Aorta (tissue), 5 donors: ENCODE results near the gene GLT8D2. TPM values are rescaled to one million over a fixed set of nuclear protein-coding genes. Genes with fewer than 3 reads are reported as not detected.

Experiments
- ATAC-seq: fragments of 200-7000 bp; cut with Tn5 transposase; one replicate; pipeline ENCODE4 v1.9.1; 2022; ENCODE audit warnings: moderate library complexity; ENCODE audit not compliant: low FRiP score
- DNase-seq, 2 donors: peaks; one replicate each; pipeline ENCODE4 v3.0.0-alpha.2; 2020
- H3K27ac ChIP-seq, 2 donors: one replicate each; pipeline ENCODE4 v1.5.1; 2013; ENCODE audit warnings: low read length in 2 of 2, mild to moderate bottlenecking in 2 of 2, moderate library complexity in 2 of 2, control low read depth in 1 of 2, inconsistent platforms in 1 of 2, low read depth in 1 of 2
- H3K27me3 ChIP-seq, 2 donors: one replicate each; pipeline ENCODE4 v1.6.1; 2013; ENCODE audit warnings: control low read depth in 1 of 2, low read length in 1 of 2, mild to moderate bottlenecking in 1 of 2, moderate library complexity in 1 of 2; ENCODE audit not compliant: insufficient read depth in 2 of 2, control insufficient read depth in 1 of 2
- H3K36me3 ChIP-seq, 2 donors: one replicate each; pipeline ENCODE4 v1.6.1; 2013; ENCODE audit warnings: control low read depth in 1 of 2, low read length in 1 of 2, mild to moderate bottlenecking in 1 of 2; ENCODE audit not compliant: insufficient read depth in 2 of 2, control insufficient read depth in 1 of 2
- H3K4me1 ChIP-seq, 2 donors: one replicate each; pipeline ENCODE4 v1.6.1; 2013; ENCODE audit warnings: low read length in 2 of 2, control low read depth in 1 of 2, mild to moderate bottlenecking in 1 of 2, moderate library complexity in 1 of 2; ENCODE audit not compliant: insufficient read depth in 2 of 2, control insufficient read depth in 1 of 2
- H3K4me3 ChIP-seq, 2 donors: one replicate each; pipeline ENCODE4 v1.5.1; 2013; ENCODE audit warnings: low read length in 2 of 2, control low read depth in 1 of 2, mild to moderate bottlenecking in 1 of 2
- H3K9me3 ChIP-seq: one replicate; pipeline ENCODE4 v1.6.1; 2013; ENCODE audit warnings: mild to moderate bottlenecking, low read length; ENCODE audit not compliant: control insufficient read depth
- WGBS, 2 donors: extraction: QIAGEN DNeasy Blood & Tissue Kit; methylation state at CpG; one replicate each; pipeline ENCODE4 v1.1.7; 2013; 5-methylcytosine and 5-hydroxymethylcytosine counted together
- intact Hi-C, 2 donors: fragments of 100-400 bp; cut with DNase I; formaldehyde crosslinking; loops; one replicate each; pipeline versions ENCODE4 v1.14.2 to v1.15.0; 2022
- polyA plus RNA-seq, 2 donors: library from polyadenylated mRNA; stranded (reverse); fragments of 200-250 nt; gene quantifications; one replicate each; pipeline ENCODE4 v1.2.3, GENCODE V29; 2013
- total RNA-seq, 2 donors: library from RNA; stranded (reverse); fragmentation: NEBNext Ultra II Directional; extraction: Animal tissue kit (Norgen Biotek cat#: 25700); gene quantifications; one replicate each; pipeline ENCODE4 v1.2.1, GENCODE V29; 2021
- donor health status: healthy with polysubstance abuse.
- donor health status: Bipolar disorder and iron deficiency.
- donor health status: DM: no; HTN: no; CAD: no.
- donor health status: DM: no; HTN: no; CAD: no.
- donor health status: DM: yes; HTN: yes; CAD: no.

The GLT8D2 gene
- total and polyA plus RNA-seq, 4 donors: 28.2 to 114 (median 47.5) TPM

GRCh38 chr12:104003596-104003995 lies 46.4 kb downstream of the GLT8D2 start:
- H3K9me3 ChIP-seq: no peaks in the 10 kb centered on the region
- DNase-seq: no peak
- intact Hi-C loops: no loop called here
- no peak overlapping the region for H3K27ac ChIP-seq
- WGBS, 2 donors: 76 to 79% methylated on average over 2 of the region's 2 CpGs
- H3K4me1 ChIP-seq: no peaks in the 10 kb centered on the region
- H3K4me3 ChIP-seq: no peak overlapping the region
- no peaks in the 10 kb centered on the region for H3K36me3 ChIP-seq
- ATAC-seq: no peak
- H3K27me3 ChIP-seq: no peaks in the 10 kb centered on the region

DNA sequence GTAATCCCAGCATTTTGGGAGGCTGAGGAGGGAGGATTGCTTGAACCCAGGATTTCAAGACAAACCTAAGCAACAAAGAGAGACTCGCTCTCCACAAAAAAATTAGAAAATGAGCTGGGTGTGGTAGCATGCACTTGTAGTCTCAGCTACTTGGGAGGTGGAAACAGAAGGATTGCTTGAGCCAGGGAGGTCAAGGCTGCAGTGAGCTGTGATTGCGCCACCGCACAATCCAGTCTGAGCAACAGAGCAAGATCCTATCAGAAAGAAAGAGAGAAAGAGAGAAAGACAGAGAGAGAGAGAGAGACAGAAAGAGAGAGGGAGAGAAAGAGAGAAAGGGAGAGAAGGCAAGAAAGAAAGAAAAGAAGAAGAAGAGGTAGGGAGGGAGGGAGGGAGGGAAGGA lies 47.3 kb downstream of the GLT8D2 start:
- intact Hi-C loops: no loop called here
- no peaks in the 10 kb centered on the region for H3K9me3 ChIP-seq
- no peaks in the 10 kb centered on the region for H3K4me1 ChIP-seq
- H3K4me3 ChIP-seq: no peak overlapping the region
- ATAC-seq (no peak), DNase-seq (no peak)
- no peaks in the 10 kb centered on the region for H3K27me3 ChIP-seq
- no peak overlapping the region for H3K27ac ChIP-seq
- 96 to 97% methylated on average over 3 of the region's 3 CpGs for WGBS, 2 donors
- H3K36me3 ChIP-seq: no peaks in the 10 kb centered on the region

DNA sequence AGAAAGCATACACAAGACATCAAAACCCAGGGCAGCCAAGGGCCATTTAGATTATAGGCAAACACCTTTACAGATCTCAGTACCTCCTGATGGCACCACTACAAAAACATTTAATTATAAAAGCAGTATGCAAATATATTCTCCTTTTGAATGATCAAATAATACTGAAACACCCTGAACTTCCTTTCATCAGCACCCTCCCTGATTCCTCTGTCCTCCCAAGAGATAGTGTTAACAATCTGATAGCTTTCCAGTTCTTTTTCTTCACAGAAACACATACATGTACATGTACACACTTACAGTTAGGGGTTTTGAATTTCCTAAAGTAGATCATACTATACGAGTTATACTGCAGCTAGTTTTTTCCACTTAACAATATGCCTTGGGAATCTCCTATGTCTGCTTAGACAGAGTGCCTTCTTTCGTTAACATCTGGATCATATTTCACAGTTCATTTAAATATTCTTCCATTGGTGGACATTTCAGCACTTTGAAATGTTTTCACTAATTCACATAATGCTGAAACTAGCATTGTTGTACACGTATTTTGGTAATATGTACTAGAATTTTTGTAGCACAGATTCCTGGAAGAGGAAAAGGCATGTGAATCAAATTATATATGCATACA lies 49.1 kb downstream of the GLT8D2 start:
- DNase-seq (no peak), ATAC-seq (no peak)
- Histone ChIP-seq H3K4me1 (no peaks in the 10 kb centered on the region), H3K27me3 (no peaks in the 10 kb centered on the region), H3K9me3 (no peaks in the 10 kb centered on the region), H3K4me3 (no peak overlapping the region), H3K27ac (no peak overlapping the region), H3K36me3 (no peaks in the 10 kb centered on the region)
- intact Hi-C loops: no loop called here
- 79 to 87% methylated on average over 3 of the region's 3 CpGs for WGBS, 2 donors

DNA sequence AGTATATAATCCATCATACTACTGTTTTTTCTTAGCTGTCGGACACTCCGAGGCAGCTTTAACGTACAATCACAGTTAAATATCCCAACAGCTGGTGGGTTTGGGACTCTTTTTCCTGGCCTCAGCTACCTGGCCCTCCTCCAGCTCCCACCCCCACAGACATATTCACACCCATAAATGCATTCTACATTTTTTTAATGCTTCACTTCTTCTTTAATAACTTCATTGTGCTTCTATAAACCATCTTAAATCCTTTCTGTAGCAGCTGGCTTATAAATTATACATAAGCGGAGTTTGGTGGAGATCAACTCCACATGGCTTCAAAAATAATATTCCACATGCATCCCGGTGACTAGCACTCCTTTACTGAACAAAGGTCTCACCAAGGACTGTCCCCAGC lies 51.0 kb downstream of the GLT8D2 start:
- intact Hi-C loops: no loop called here
- no peak for ATAC-seq
- 84 to 90% methylated on average over 5 of the region's 5 CpGs for WGBS, 2 donors

DNA sequence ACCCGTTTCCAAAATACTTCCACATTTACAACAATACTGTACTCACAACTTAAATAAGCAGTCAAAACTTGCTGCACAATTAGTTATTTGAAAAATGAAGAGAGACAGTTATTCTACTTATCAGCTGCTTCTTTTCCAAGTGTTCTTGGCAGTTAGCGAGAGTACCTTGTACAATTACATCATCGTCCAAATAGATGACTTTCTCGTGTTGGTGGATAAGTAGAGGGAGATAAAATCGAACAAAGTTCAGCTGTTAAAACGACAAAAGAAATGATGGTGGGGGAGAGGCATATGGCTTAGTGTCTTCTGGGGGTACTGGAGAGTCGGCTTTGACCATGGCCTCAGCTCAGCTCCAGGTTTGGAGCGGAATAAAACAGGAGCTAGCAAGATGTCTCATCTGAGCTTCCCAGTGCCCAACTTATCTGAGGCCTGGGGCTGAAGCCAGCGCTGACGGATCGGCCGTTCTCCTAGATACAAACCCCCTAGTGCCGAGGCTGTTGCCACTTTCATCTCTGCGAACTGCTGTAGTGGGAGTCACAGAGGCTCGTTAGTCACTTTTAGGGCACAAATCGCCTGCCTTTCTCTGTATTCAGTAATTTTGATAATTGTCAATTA lies 52.6 kb downstream of the GLT8D2 start:
- ATAC-seq: no peak
- Histone ChIP-seq H3K27ac (no peak overlapping the region), H3K9me3 (no peaks in the 10 kb centered on the region), H3K36me3 (no peaks in the 10 kb centered on the region), H3K4me3 (no peak overlapping the region), H3K27me3 (no peaks in the 10 kb centered on the region), H3K4me1 (no peaks in the 10 kb centered on the region)
- WGBS, 2 donors: 54 to 59% methylated on average over 16 of the region's 16 CpGs
- no peak for DNase-seq
- intact Hi-C loops: no loop called here

More for the DNA sequence above, 51.0 kb downstream of the GLT8D2 start:
- H3K4me1 ChIP-seq: no peaks in the 10 kb centered on the region
- H3K27ac ChIP-seq: no peak overlapping the region
- DNase-seq: no peak
- no peaks in the 10 kb centered on the region for H3K27me3 ChIP-seq
- no peaks in the 10 kb centered on the region for H3K9me3 ChIP-seq
- no peaks in the 10 kb centered on the region for H3K36me3 ChIP-seq
- H3K4me3 ChIP-seq: no peak overlapping the region

- intact Hi-C loops: no loop called here
- no peak overlapping the region for H3K27ac ChIP-seq
- ATAC-seq (no peak), DNase-seq (no peak)
- no peaks in the 10 kb centered on the region for H3K27me3 ChIP-seq
- no peaks in the 10 kb centered on the region for H3K9me3 ChIP-seq
- 90 to 95% methylated on average over 5 of the region's 5 CpGs for WGBS, 2 donors
- no peaks in the 10 kb centered on the region for H3K36me3 ChIP-seq
- no peaks in the 10 kb centered on the region for H3K4me1 ChIP-seq
- H3K4me3 ChIP-seq: no peak overlapping the region
Measured at GRCh38 chr12:103996595-103996994, 53.4 kb downstream of the GLT8D2 start.

- no peak overlapping the region for H3K27ac ChIP-seq
- no peaks in the 10 kb centered on the region for H3K9me3 ChIP-seq
- DNase-seq (no peak), ATAC-seq (no peak)
- no peaks in the 10 kb centered on the region for H3K36me3 ChIP-seq
- H3K4me1 ChIP-seq: no peaks in the 10 kb centered on the region
- intact Hi-C loops: no loop called here
- no peak overlapping the region for H3K4me3 ChIP-seq
- WGBS, 2 donors: 90 to 95% methylated on average over 4 of the region's 4 CpGs
- H3K27me3 ChIP-seq: no peaks in the 10 kb centered on the region
Measured at GRCh38 chr12:103994235-103994634, 55.8 kb downstream of the GLT8D2 start.

DNA sequence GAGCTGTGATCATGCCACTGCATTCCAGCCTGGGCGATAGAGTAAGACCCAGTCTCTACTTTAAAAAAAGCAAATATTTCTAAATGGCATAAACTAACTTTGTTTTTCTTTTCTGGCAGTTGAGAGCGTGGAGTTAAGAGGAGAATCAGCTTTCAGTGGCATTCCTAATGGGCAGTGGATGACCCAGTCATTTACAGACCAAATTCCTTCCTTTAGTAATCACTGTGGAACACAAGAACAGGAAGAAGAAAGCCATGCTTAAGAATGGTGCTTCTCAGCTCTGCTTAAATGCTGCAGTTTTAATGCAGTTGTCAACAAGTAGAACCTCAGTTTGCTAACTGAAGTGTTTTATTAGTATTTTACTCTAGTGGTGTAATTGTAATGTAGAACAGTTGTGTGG lies 63.2 kb downstream of the GLT8D2 start:
- no peaks in the 10 kb centered on the region for H3K27me3 ChIP-seq
- ATAC-seq: no peak
- intact Hi-C loops: no loop called here
- no peaks in the 10 kb centered on the region for H3K4me1 ChIP-seq
- no peak for DNase-seq
- WGBS, 2 donors: 31% methylated on average over 2 of the region's 2 CpGs
- H3K9me3 ChIP-seq: no peaks in the 10 kb centered on the region
- H3K4me3 ChIP-seq: no peak overlapping the region
- no peak overlapping the region for H3K27ac ChIP-seq
- H3K36me3 ChIP-seq: peaks cover 0 to 4% of the 10 kb centered on the region in 2 donors

DNA sequence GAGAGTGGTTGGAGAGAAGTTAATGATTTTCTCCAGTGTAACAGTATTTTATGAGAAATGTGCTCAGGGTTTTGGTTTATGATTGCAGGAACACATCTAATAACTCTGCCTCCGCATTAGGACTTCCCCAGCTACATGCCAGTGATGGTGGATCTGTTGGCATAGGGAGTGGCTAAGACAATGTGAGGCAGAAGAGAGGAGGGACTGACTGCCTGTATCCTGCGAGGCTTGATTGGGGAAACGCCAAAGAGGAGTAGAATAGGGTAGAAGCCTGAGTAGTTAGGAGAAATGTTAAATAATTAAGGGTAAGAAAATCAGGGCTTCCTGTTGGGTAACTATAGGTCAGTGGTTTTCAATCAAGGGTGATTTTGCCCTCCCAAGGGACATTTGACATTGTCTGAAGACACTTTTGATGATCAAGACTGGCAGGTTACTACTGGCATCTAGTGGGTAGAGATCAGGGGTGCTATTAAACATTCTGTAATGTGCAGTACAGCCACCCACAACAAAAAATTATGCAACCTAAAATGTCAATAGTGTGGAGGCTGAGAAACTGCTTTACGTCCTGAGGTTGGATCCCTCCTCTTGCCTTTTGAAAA lies 71.5 kb downstream of the GLT8D2 start:
- WGBS, 2 donors: 90 to 95% methylated on average over 4 of the region's 4 CpGs
- Histone ChIP-seq H3K4me1 (no peaks in the 10 kb centered on the region), H3K4me3 (no peak overlapping the region), H3K9me3 (no peaks in the 10 kb centered on the region), H3K27ac (no peak overlapping the region), H3K36me3 (peaks cover 0 to 9% of the 10 kb centered on the region in 2 donors), H3K27me3 (no peaks in the 10 kb centered on the region)
- ATAC-seq (no peak), DNase-seq (no peak)
- intact Hi-C loops: no loop called here
